HepG2 (cell line): ENCODE measurements around the gene PIGZ. TPM values are rescaled to one million over a fixed set of nuclear protein-coding genes. Genes with fewer than 3 reads are reported as not detected.

ENCODE experiments used
- ATF5 ChIP-seq: sonication (generic); formaldehyde crosslinking; IDR thresholded peaks from 2 replicates; pipeline ENCODE4 v1.4.0; 2020; ENCODE audit warnings: mild to moderate bottlenecking, low read depth, missing genetic modification reagents
- FOXO4 ChIP-seq: sonication (generic); formaldehyde crosslinking; conservative IDR thresholded peaks from 2 replicates; pipeline ENCODE4 v1.8.1; 2023; ENCODE audit warnings: missing genetic modification reagents
- HMG20B ChIP-seq: conservative IDR thresholded peaks from 2 replicates; pipeline ENCODE4 v1.6.1; 2016; ENCODE audit warnings: missing genetic modification reagents, missing compliant biosample characterization
- HNRNPK ChIP-seq: fragments of 200-400 bp; formaldehyde crosslinking; IDR thresholded peaks from 2 replicates; pipeline ENCODE4 v1.6.1; 2018; ENCODE audit warnings: low read length, low read depth, moderate library complexity, mild to moderate bottlenecking; ENCODE audit not compliant: poor library complexity, severe bottlenecking
- ISL2 ChIP-seq: sonication (generic); formaldehyde crosslinking; IDR thresholded peaks from 2 replicates; pipeline ENCODE4 v1.5.0; 2020; ENCODE audit warnings: missing genetic modification reagents
- ISX ChIP-seq: sonication (generic); formaldehyde crosslinking; conservative IDR thresholded peaks from 2 replicates; pipeline ENCODE4 v1.5.0; 2020; ENCODE audit warnings: missing genetic modification reagents
- KAT8 ChIP-seq: IDR thresholded peaks from 2 replicates; pipeline ENCODE4 v1.6.1; 2016; ENCODE audit warnings: missing genetic modification reagents, missing compliant biosample characterization
- MAFK ChIP-seq, 2 experiments: IDR thresholded peaks in 1 of 2; conservative IDR thresholded peaks in 1 of 2; 2 replicates each; pipeline ENCODE4 v1.6.1; 2011; ENCODE audit warnings: improper control_type of control experiment in 2 of 2, low read length in 2 of 2
- NFIB ChIP-seq: sonication (generic); formaldehyde crosslinking; IDR thresholded peaks from 2 replicates; pipeline ENCODE4 v1.9.0; 2021; ENCODE audit warnings: missing genetic modification reagents, mild to moderate bottlenecking, borderline replicate concordance
- RXRA ChIP-seq: sonication (generic); formaldehyde crosslinking; IDR thresholded peaks from 2 replicates; pipeline ENCODE4 v1.5.1; 2020; ENCODE audit warnings: missing genetic modification reagents
- TCF12 ChIP-seq, 2 experiments: fragments of 450-650 bp in 1 of 2; sonication (generic) in 1 of 2; formaldehyde crosslinking in 1 of 2; IDR thresholded peaks; 2 replicates each; pipeline versions ENCODE4 v1.6.1 to v1.8.0; 2017 to 2022; ENCODE audit warnings: antibody characterized with exemption in 1 of 2, mild to moderate bottlenecking in 1 of 2, missing genetic modification reagents in 1 of 2, moderate library complexity in 1 of 2
- ZNF263 ChIP-seq: sonication (generic); formaldehyde crosslinking; IDR thresholded peaks from 2 replicates; pipeline ENCODE4 v1.4.0; 2020; ENCODE audit warnings: missing genetic modification reagents
- ZNF354B ChIP-seq: sonication (generic); formaldehyde crosslinking; IDR thresholded peaks from 2 replicates; pipeline ENCODE4 v1.8.0; 2022; ENCODE audit warnings: mild to moderate bottlenecking, missing genetic modification reagents
- ZNF460 ChIP-seq: sonication (generic); formaldehyde crosslinking; IDR thresholded peaks from 2 replicates; pipeline ENCODE4 v1.5.1; 2020; ENCODE audit warnings: missing genetic modification reagents, mild to moderate bottlenecking, borderline replicate concordance
- ZNF513 ChIP-seq: sonication (generic); formaldehyde crosslinking; conservative IDR thresholded peaks from 2 replicates; pipeline ENCODE4 v1.5.0; 2020; ENCODE audit warnings: missing genetic modification reagents
- ZNF546 ChIP-seq: sonication (generic); formaldehyde crosslinking; conservative IDR thresholded peaks from 2 replicates; pipeline ENCODE4 v1.8.1; 2023; ENCODE audit warnings: mild to moderate bottlenecking, missing genetic modification reagents
- ZNF629 ChIP-seq: sonication (generic); formaldehyde crosslinking; conservative IDR thresholded peaks from 2 replicates; pipeline ENCODE4 v1.5.0; 2020; ENCODE audit warnings: missing genetic modification reagents
- ZNF687 ChIP-seq: sonication (generic); formaldehyde crosslinking; IDR thresholded peaks from 2 replicates; pipeline ENCODE4 v1.5.1; 2020; ENCODE audit warnings: mild to moderate bottlenecking, missing genetic modification reagents, moderate library complexity
- polyA plus RNA-seq, 8 experiments: library from polyadenylated mRNA; depleted of rRNA in 3 of 8; stranded (reverse) in 7 of 8; unstranded in 1 of 8; fragments of >200 nt; fragmentation: Illumina TruSeq in 4 of 8; extraction: Trizol in 4 of 8; gene quantifications; 2 replicates each; pipeline versions ENCODE4 v1.2.1 to v1.2.3, GENCODE V29; 2011 to 2016; ENCODE audit warnings: low read depth in 4 of 8, missing spikeins in 1 of 8, mixed read lengths in 1 of 8; ENCODE audit not compliant: insufficient read depth in 1 of 8
- total RNA-seq, 5 experiments: library from RNA; depleted of rRNA; stranded (reverse); fragments of >200 nt; fragmentation: Illumina TruSeq; extraction: Trizol; gene quantifications; 2 replicates each; pipeline ENCODE4 v1.2.3, GENCODE V29; 2016; ENCODE audit warnings: low read depth in 1 of 5

PIGZ gene
- total and polyA plus RNA-seq, 2 of the 13 experiments (the other 11 are each of a cell fraction or from before 2014, with no cell fraction given), result 4.7 to 60.5 TPM

- TF ChIP-seq ZNF687 (CRISPR knock-in tag) (peak; percentile 29), TCF12 (IDR thresholded peaks at IDR 0.05) (no peak), TCF12 (CRISPR knock-in tag; IDR thresholded peaks at IDR 0.05) (no peak), KAT8 (no peak), ISL2 (CRISPR knock-in tag) (no peak), HMG20B (CRISPR knock-in tag) (no peak), ZNF513 (CRISPR knock-in tag) (no peak), HNRNPK (no peak), ZNF263 (no peak), ATF5 (CRISPR knock-in tag) (no peak), RXRA (no peak), FOXO4 (CRISPR knock-in tag) (no peak), MAFK (conservative IDR thresholded peaks at IDR 0.05 in 1 of 2, IDR thresholded peaks at IDR 0.05 in 1 of 2; ENCODE audit: low read length in 2 of 2) (no peak), ZNF546 (no peak), ISX (CRISPR knock-in tag) (no peak), ZNF460 (no peak), ZNF629 (CRISPR knock-in tag) (no peak), ZNF354B (no peak), NFIB (CRISPR knock-in tag) (0 out of 2 replicates have a peak, but pooled peaks have one; percentile 32)
Observed at GRCh38 chr3:196991581-196992460, 23.2 kb upstream of the PIGZ start (continued).
